SHP77 (cell line): Measurements from ENCODE around the gene CDK11A.
"Not testable (repeated sequence)": the region's sequence is repeated elsewhere in the genome, so short reads cannot be mapped to it uniquely, and the experiment has no call there.

Experiments used
- DNase-seq, 2 experiments: peaks; one replicate each; lab custom pipeline; 2025; lab: John Stamatoyannopoulos, UW

Gene CDK11A

DNA sequence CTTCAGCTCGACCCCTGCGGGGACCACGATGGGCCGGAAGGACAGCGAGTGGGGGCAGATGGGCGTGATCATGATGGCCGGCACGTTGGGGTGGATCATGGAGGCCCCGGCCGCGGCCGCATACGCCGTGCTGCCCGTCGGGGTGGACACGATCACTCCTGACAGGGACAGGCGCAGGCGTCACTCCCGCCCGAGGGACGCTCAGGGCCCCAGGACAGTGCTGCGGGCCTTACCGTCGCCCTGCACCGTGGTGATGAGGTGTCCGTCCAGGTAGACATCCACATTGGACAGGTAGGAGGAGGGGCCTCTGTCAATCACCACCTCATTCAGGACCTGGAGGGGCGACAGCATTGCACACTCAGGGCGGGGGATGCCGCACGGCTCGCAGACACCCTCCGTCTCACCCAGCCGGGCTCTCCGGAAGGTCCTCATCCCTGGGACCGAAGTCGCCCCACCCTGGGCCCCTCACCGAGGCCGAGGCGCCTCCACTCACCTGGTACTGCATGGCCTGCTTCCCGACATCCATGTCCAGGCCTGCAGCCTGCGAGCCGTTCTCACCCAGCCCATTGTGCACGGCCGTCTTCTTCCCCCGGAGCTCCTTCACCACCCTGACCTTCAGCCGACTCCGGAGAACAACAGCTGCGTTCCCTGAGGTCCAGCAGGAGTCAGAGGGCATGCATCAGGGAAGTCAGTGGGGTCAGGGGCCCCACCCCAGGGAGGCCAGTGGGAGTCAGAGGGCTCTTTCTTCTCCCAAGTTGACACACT is 30.1 kb upstream of the CDK11A start:
- DNase-seq, result no peak

DNA sequence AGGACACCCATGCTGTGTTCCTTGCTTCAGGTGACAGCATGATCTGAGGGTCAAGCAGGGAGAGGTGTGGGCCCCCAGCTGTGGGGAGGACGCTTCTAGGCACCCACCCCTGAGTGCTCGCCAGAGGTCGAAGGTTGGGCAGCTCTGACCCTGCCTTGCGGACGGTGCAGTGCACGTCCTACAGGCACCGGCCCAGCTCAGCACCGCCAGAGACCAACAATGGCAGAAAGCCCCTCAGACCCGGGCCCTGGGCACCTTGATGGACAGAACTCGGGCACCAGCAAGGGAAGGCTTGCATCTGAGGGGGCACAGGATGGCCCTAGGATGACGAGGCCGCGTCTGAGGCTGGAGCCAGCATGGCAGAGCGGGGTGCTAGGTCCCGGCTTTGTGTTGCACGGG is 29.4 kb upstream of the CDK11A start:
- DNase-seq, result no peak

DNA sequence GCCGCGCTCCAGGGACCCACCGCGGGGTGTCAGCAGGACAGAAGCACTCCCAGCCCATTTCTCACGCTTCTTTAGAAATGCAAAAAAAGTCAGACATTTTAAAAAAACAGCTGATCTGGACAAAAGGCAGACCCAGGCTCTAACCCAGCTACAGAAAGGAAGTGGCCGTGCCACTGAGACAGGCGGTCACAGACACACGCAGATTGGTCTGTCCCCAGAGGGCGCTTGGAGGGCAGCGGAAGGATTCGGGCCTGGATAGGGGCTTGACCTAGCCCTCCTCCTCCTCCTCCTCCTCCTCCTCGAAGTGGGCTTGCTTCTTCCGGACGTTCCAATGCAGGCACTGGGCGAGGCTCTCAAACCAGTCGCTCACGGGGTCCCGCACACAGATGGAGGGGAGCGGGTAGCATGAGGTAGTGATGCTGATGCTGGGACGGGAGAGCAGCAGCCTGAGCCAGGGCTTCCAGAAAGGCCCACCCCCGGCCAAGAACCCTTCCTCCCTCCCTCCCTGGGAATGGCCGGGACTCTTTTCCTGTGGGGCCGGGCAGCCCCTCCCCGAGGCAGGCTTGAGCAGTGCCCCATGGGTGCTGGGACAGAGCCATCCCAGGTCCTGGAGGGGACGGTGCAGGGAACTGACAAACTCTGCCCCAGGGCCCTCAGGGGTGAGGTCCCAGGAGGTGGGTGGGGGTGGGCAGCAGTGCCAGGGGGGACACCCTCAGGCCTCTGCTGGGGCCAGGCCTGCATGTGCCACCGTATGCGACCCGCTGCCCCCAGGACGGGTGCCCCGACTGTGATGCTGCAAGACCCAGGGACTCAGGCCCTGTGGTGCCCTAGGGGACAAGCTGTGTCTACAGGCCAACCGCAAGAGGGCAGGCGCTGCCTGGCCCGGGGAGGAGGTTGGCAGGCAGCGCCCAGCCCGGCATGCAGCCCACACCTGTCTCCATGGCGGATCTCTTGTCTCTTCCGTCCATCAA is 28.8 kb upstream of the CDK11A start:
- no peak for DNase-seq

DNA sequence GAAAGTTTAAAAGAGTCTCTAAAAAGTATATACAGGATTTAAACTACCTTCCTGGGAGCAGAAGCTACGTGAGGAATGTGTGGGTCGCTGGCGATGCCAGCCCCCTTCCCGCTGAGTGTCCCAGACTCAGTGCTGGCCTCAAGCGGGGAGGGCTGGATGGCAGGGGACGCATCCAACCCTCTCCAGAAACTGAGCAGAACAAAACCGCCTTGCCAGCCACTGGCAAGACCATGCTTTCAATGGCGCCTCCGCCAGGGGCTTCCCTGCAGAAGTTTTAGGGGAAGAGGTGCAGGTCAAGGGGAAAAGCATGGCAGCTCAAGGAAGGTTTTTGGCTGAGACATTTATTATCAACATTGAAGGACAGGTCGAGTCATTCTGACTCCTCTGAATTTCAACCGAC is 28.0 kb upstream of the CDK11A start:
- DNase-seq, result no peak

DNA sequence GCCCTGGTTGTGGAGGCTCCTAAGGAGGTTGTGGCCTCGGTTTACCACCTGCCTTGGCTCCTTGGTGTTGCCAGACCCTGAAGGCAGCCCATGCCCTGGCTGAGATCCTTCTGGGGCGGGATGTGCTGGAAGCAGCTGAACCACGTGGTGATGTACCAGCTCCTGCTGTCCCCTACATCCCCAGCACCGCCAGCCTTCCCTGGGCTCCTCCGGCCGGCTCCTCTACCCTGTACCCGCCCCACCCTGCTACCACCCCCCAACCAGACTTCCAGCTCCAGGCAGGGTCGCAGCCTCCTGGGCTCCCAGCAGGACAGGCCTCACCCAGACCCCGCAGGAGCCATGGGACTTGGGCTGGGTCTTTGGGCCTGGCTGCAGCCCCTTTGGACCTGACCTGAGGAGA is 25.8 kb upstream of the CDK11A start:
- not testable (repeated sequence) for DNase-seq

DNA sequence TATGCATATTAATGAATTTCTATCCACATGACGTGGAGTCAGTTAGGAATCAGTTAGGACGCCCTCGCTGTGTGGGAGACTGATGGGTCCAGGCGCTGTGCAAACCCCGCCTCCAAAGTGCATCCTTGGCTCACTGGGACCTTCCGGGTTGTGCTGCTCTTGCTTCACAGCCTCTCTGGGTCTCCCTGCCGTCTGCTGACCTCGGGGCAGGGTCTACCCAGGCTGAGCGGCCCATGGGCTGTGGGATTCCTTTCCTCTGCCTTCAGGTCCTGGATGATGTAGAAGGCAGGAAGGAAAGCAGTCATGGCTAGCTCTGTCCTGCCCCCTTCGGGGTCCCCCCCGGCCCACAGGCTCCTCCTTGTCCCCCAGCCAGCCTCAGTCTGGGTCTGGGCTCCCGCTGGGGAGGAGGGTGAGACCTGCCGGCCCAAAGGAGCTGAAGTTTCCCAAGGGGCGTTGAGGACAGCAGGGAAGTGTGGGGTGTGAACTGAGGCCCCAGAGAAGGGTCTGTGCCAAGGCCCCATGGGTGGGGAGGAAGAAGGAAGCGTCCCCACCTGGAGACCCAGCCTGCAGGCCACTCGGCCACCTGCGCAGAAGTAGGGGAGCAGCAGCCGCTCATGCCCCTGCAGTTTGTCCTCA is 24.6 kb upstream of the CDK11A start:
- no peak for DNase-seq

DNA sequence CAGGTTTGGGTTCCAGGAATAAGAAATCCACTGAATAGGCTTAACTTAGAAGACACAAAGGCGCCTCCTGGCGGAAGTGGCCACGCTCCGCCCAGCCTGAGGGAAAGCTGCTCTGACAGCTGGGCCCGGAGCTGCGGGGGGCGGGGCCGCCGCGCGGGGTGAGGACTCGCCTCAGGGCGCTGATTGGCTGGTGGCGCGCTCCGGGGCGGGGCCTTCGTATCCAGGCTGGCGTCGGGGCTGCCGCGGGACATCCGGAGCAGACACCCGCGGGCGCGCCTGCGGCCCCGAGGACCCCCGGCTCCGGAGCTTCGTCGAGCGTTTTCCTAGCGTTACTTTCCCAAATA is 22.4 kb upstream of the CDK11A start:
- not testable (repeated sequence) for DNase-seq

DNA sequence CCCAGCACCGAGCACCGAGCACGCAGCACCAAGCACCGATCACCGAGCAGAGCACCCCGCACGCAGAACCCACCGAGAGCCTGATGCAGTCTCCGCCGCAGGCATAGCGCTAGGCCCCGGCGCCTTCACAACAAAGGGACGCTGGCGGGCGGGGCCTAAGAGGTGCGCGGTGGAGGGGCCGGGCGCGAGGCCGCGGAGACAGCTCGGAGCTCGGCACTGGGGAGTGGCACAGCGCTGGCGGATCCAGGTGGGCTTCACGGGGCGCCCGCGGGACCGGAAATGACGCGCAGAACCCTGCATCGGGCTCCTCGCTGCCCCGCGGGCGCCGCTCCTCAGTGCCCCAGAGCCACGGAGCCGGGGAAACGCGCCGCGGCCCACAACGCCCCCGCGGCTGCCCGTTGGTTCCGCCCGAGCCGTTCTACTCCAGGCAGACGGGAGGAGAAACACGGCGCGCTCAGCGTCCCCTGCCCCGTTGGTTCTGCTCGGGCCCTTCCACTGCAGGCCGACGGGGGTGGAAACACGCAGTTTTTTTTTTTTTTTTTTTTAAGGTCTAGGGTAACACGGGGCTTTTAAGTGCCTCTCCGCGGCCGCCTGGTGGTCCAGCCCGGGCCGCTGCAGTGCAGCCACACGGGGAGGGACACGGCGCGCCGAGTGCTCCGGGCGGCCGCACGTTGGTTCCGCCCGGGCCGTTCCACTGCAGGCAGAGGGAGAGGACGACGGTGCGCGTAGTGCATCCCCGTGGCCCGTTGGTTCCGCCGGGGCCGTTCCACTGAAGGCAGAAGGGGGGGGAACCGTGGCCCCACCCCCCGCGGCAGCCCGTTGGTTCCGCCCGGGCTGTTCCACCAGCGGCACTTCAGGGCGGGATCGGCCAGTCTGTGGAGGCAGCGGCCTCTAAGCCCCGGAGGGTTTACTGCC is 21.8 kb upstream of the CDK11A start:
- peak in 1 of 2 experiments; percentile 25 for DNase-seq

DNA sequence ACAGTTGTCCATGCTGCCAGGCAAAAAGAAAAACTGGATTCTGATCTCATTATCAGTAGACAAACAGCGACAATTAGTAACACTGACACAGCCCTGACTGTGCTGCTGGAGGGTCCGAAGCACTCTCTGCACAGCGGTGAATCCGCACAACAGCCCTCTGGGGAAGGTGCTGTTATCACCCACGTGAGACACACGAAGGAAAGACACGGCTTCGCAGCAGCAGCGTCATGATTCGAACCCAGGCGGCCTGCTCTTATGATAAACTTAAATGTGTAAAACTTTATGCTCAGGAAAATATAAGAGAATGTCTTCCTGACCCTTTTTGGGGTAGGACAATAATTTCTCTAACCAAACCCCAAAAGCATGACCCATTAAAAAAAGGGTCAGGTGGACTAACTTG is 18.4 kb upstream of the CDK11A start:
- not testable (repeated sequence) for DNase-seq

DNA sequence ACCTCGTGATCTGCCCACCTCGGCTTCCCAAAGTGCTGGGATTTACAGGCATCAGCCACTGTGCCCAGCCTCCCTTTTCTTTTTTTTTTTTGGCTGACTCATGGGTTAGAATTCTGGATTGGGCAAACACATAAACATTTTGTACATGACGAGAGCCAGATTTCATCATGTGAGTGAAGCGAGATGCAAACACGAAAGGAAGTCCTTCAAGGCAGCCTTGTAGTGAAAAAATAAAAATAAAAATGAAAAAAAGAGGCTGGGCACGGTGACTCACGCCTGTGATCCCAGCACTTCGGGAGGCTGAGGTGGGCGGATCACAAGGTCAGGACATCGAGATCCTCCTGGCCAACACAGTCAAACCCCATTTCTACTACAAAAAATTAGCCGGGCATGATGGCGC is 16.9 kb upstream of the CDK11A start:
- not testable (repeated sequence) for DNase-seq

DNA sequence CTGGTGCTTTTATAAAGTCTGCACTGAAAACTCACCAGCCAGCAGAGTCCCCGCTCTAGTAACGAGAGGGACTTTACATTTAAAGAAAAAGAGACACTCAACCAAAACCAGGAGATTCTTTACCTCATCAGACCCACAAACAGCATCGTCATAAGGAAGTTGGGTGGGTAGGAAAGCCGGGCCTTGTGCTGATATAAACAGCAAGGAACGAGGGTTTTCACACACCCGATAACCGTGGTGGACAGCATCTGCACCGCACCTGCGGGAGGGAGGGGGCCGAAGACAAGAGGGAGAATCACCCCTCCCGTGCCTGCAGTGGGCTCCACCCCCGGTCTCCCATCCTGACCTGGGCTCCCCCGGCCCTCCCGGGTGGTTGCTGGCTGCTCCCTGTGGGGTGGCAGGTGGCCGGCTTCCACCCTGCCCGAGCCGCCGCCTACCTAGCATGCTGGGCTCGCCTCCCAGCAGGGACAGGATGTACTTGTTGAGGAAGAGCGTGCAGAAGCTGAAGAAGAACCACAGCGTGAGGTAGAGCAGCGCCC is 14.7 kb upstream of the CDK11A start:
- not testable (repeated sequence) for DNase-seq

DNA sequence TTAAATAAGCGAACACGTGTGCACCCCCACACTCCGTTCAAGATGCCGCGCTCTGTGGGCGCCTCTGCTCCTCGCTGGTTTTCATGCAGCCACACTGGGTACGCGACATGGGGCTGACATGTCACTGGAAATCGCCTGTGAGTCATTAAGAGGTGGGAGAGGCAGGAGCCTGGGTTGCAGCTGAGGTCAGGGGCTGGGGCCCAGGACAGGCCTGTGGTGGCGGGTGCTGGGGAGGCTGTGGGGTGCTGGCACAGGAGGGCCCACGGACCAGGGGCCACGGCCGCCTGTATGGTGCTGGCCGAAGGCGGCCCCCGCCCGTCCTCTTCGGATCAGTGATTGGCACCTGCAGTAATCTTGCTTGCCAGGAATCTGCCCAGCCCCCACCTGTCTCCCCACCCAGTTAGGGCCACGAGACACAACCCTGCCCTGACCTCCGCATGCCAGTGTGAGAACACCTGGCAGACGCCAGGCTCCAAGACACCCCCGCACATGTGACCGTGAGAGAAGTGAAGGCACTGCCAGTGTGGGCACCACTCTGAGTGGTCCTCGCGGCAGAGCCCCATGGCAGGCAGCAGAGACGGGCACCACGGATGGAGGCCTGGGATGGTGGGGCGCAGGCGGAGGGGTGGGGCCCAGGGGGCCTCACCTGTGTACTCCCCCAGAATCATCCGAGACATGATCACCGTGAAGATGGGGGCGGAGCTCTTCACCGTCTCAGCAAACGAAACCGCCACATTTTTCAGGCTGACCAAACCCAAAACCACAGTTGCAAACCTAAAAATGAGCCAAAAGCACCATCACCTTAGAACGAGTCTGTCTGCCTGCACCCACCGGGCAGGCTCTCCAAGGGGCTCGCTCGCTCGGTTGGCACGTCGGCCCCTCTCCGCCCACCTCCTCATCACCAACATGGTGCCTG is 13.8 kb upstream of the CDK11A start:
- DNase-seq, result not testable (repeated sequence)

DNA sequence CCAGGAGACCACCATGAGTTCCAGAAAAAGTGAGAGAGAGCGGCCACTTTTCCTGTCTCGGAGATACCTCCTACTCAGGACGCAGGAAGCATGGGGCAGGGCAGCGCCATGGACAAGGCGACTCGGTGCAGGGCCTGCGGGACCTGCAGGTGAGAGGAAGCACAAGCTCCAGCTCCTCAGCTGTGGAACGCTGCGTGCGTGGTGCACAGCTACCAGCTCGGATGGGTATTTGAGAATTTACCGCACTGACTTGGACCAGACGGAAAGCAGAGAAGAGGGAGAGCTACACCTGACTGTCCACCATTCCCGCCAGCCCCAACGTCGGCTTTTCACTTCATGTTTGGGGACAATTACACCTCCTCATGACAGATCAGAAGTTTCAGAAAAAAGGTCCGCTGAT is 8.2 kb upstream of the CDK11A start:
- no peak for DNase-seq

DNA sequence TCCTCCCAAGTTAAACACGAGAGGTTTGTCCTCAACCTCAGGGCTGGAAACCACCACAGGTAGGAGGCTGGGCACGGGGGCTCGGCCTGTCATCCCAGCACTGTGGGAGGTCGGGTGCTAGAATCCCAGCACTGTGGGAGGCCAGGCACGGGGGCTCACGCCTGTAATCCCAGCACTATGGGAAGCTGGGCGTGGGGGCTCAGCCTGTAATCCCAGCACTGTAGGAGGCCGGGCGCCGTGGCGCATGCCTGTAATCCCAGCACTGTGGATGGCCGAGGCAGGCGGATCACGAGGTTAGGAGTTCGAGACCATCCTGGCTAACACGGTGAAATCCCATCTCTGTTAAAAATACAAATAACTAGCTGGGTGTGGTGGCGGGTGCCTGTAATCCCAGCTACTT is 6.7 kb upstream of the CDK11A start:
- no peak for DNase-seq

DNA sequence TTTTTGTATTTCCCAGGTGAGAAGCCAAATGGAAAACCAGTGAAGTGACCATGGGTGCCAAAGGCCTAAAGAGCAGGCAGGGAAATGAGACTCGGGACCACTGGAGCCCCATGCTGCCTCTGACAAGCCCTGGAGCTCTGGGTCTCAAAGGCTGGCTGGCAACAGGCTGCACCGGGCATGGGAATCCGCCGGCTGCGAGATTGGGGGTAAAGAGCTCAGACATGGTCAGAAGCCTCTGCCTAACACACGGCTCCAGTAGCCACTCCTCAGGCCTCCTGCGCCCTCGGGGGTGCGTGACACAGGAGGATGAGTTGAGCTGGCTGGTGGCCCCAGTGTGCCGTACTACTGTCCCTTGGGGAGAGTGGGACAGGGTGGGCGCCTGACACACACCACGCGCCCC is 6.1 kb upstream of the CDK11A start:
- not testable (repeated sequence) for DNase-seq

DNA sequence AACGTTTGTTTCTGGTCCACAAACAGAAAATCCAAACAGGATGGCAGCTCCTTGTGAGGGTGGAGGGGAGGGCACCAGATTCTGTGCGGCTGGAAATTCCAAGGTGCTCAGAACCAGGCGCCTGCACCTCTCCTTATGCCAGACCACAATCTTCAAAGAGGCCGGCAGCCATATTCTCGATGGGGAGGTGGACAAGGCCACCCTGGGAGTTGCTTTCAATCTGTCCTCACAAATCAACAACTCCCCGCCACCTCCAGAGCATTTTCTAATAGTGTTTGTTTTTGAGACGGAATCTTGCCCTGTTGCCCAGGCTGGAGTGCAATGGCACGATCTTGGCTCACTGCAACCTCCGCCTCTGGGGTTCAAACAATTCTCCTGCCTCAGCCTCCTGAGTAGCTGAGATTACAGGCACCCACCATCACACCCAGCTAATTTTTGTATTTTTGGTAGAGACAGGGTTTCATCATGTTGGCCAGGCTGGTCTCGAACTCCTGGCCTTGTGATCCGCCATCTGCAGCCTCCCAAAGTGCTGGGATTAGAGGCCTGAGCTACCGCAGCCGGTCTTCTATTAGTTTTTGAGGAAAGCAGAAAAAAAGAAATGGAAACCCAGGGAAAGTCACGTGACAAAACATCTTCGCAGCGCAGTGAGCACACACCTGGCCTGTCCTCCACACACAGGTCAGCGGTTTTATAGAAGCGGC is 5.1 kb upstream of the CDK11A start:
- DNase-seq, result not testable (repeated sequence)

DNA sequence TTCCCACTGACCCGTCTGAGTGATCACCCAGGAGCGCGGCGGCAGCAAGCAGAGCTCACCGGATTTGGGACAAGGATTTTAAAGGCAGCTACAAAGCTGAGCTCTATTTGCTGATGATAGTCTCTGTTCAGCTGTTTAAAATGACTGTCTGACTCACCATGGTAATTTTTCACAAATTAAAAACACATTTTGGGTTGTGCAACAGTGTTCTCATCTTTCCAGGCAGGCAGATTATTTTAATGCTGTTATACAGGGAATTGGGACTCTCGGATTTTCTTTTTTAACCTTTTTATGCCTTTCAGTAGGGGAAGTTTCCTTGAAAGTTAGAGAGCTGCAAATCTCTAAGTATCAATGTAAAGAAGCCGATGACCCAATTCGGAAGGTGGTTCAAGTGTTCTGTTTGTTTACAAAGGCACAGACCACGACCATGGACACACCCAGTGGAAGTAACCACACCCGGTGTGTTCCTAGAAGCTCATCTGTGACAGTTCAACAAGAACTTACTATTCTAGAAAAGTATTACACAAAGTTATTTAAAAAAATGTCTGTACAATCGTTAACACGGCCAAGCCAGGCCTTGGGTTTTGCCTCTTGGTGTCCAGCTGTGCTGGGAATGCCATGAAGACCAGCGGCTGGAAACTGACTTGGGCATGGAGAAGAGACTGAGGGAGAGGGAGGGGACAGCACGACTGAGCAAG is 4.3 kb upstream of the CDK11A start:
- not testable (repeated sequence) for DNase-seq

DNA sequence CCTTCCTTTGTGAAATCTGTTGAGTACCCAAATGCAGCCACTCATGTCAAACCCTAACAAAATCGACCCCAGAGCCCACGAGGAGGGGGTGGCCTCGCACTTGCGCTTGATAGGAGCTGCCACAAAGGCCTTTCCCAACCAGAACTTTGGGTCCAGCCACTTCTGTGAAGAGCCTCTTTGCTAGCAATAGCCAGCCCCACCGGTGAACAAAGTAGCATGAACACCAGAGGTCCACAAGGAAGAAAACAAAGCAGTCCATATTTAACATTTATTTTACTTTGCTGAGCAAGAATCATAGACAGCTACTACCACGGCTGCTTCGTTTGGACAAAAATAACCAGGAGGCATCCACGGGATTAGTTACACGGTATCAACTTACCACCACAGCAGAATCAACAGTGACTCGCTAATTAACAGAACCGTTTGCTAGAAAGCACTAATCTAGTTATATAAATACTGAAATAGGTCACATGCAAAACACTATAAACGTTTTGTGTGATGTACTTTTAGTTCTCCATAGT is 3.0 kb upstream of the CDK11A start:
- DNase-seq, result not testable (repeated sequence)

DNA sequence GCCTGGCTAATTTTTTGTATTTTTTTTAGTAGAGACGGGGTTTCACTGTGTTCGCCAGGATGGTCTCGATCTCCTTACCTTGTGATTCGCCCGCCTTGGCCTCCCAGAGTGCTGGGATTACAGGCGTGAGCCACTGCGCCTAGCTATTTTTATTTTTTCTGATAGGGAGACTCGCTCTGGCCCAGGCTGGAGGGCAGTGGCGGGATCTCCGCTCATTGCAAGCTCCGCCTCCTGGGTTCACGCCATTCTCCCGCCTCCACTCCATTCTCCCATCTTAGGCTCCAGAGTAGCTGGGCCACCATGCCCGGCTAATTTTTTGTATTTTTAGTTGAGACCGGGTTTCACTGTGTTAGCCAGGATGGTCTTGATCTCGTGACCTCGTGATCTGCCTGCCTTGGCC is 1.9 kb upstream of the CDK11A start:
- not testable (repeated sequence) for DNase-seq
